Mesenchymal stem cell (in vitro differentiated cells and primary cell): ENCODE results near the gene SPATA32.

Experiments
- DNase-seq: peaks from one replicate; pipeline ENCODE4 v3.0.0-alpha.2; 2013
- H2AFZ ChIP-seq: one replicate; pipeline ENCODE4 v1.6.1; 2013; ENCODE audit warnings: low read depth, mild to moderate bottlenecking, control low read depth, inconsistent platforms, low read length, moderate library complexity
- H2AK5ac ChIP-seq: 2 replicates; pipeline ENCODE4 v1.6.1; 2013; ENCODE audit warnings: low read length, moderate library complexity, mild to moderate bottlenecking, inconsistent platforms; ENCODE audit not compliant: severe bottlenecking
- H2BK120ac ChIP-seq: one replicate; pipeline ENCODE4 v1.6.1; 2013; ENCODE audit warnings: low read depth, mild to moderate bottlenecking, inconsistent platforms, low read length, moderate library complexity
- H2BK12ac ChIP-seq, 2 experiments: one replicate each; pipeline ENCODE4 v1.6.1; 2013; ENCODE audit warnings: inconsistent platforms in 2 of 2, low read length in 2 of 2, mild to moderate bottlenecking in 2 of 2, moderate library complexity in 2 of 2, control low read depth in 1 of 2
- H2BK15ac ChIP-seq: one replicate; pipeline ENCODE4 v1.6.1; 2013; ENCODE audit warnings: mild to moderate bottlenecking, low read depth, inconsistent platforms; ENCODE audit not compliant: poor library complexity, severe bottlenecking
- H2BK5ac ChIP-seq: 2 replicates; pipeline ENCODE4 v1.6.1; 2013; ENCODE audit warnings: low read depth, mild to moderate bottlenecking, low read length, control low read depth, inconsistent platforms; ENCODE audit not compliant: poor library complexity, severe bottlenecking
- H3K14ac ChIP-seq, 2 experiments: one replicate each; pipeline ENCODE4 v1.6.1; 2013; ENCODE audit warnings: inconsistent platforms in 2 of 2, low read length in 2 of 2, control low read depth in 1 of 2, mild to moderate bottlenecking in 1 of 2, moderate library complexity in 1 of 2
- H3K18ac ChIP-seq, 2 experiments: one replicate each; pipeline ENCODE4 v1.6.1; 2013; ENCODE audit warnings: inconsistent platforms in 2 of 2, low read length in 2 of 2, control low read depth in 1 of 2, low read depth in 1 of 2, mild to moderate bottlenecking in 1 of 2
- H3K23ac ChIP-seq, 2 experiments: one replicate each; pipeline ENCODE4 v1.6.1; 2013; ENCODE audit warnings: inconsistent platforms in 2 of 2, low read length in 2 of 2, mild to moderate bottlenecking in 2 of 2, moderate library complexity in 2 of 2, control low read depth in 1 of 2
- H3K27ac ChIP-seq: 2 replicates; pipeline ENCODE4 v1.5.1; 2013; ENCODE audit warnings: mild to moderate bottlenecking, moderate library complexity, low read length, control low read depth, inconsistent platforms; ENCODE audit not compliant: poor library complexity, severe bottlenecking
- H3K27me3 ChIP-seq, 2 experiments: 2 replicates each; pipeline versions ENCODE4 v1.6.1 to v1.7.0; 2013; ENCODE audit warnings: low read length in 2 of 2, mild to moderate bottlenecking in 2 of 2, moderate library complexity in 2 of 2, control low read depth in 1 of 2, inconsistent platforms in 1 of 2; ENCODE audit not compliant: control insufficient read depth in 1 of 2, insufficient read depth in 1 of 2
- H3K36me3 ChIP-seq, 2 experiments: 2 replicates each; pipeline versions ENCODE4 v1.6.1 to v1.7.0; 2013; ENCODE audit warnings: low read length in 2 of 2, control low read depth in 1 of 2, inconsistent platforms in 1 of 2, low read depth in 1 of 2, mild to moderate bottlenecking in 1 of 2; ENCODE audit not compliant: insufficient read depth in 2 of 2, control insufficient read depth in 1 of 2
- H3K4ac ChIP-seq, 2 experiments: one replicate each; pipeline ENCODE4 v1.6.1; 2013; ENCODE audit warnings: inconsistent platforms in 2 of 2, low read length in 2 of 2, mild to moderate bottlenecking in 2 of 2, moderate library complexity in 2 of 2, control low read depth in 1 of 2, low read depth in 1 of 2
- H3K4me1 ChIP-seq: 2 replicates; pipeline ENCODE4 v1.6.1; 2013; ENCODE audit warnings: low read depth, low read length, control low read depth; ENCODE audit not compliant: control insufficient read depth, insufficient read depth
- H3K4me2 ChIP-seq: 2 replicates; pipeline ENCODE4 v1.6.1; 2013; ENCODE audit warnings: low read length, mild to moderate bottlenecking, inconsistent platforms; ENCODE audit not compliant: poor library complexity, severe bottlenecking
- H3K4me3 ChIP-seq, 2 experiments: 2 replicates each; pipeline versions ENCODE4 v1.5.1 to v1.7.0; 2013; ENCODE audit warnings: low read length in 2 of 2, mild to moderate bottlenecking in 2 of 2, control low read depth in 1 of 2, low read depth in 1 of 2; ENCODE audit not compliant: insufficient read depth in 1 of 2
- H3K79me1 ChIP-seq: replicated peaks from 2 replicates; pipeline ENCODE4 v1.6.1; 2013; ENCODE audit warnings: mild to moderate bottlenecking, control low read depth, low read length, inconsistent platforms; ENCODE audit not compliant: poor library complexity, severe bottlenecking
- H3K9ac ChIP-seq: 2 replicates; pipeline ENCODE4 v1.7.0; 2013; ENCODE audit warnings: mild to moderate bottlenecking, low read length, moderate library complexity
- H3K9me3 ChIP-seq: 2 replicates; pipeline ENCODE4 v1.7.0; 2013; ENCODE audit warnings: mild to moderate bottlenecking, low read length; ENCODE audit not compliant: control insufficient read depth
- H4K8ac ChIP-seq: one replicate; pipeline ENCODE4 v1.6.1; 2013; ENCODE audit warnings: inconsistent platforms, mild to moderate bottlenecking, low read length, moderate library complexity
- H4K91ac ChIP-seq: one replicate; pipeline ENCODE4 v1.6.1; 2013; ENCODE audit warnings: mild to moderate bottlenecking, low read length, inconsistent platforms
- WGBS: methylation state at CpG from one replicate; pipeline ENCODE4 v1.1.7; 2013; ENCODE audit warnings: mixed read lengths; 5-methylcytosine and 5-hydroxymethylcytosine counted together

The SPATA32 gene

DNA sequence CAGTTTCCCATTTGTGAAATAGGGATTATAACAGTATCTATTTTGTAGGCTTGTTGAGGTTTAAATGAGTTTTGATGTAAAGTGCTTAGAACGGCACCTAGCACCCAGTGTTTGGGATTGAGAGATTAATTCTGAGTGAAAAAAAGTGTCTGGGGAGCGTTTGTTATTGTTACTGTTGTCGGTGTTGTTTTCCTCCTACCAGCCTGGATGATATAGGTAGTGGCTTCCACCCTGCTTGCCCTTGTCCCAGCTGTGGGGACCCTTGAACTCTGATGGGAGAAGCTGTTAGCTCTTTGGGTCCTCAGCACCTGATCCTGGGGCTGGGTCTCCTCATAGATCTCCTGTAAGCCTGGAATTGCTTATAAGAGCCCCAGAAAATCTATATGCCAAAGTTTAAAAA lies 35.3 kb downstream of the SPATA32 start:
- DNase-seq: no peak
- H3K36me3 ChIP-seq: no peaks in the 10 kb centered on the region
- peaks cover 9 to 15% of the 10 kb centered on the region in 2 experiments for H3K27me3 ChIP-seq
- H3K4me1 ChIP-seq: peaks cover 55% of the 10 kb centered on the region
- no peak overlapping the region for H3K27ac ChIP-seq
- no peak overlapping the region for H3K4ac ChIP-seq
- WGBS: 89% methylated on average over 3 of the region's 3 CpGs
- H2AFZ ChIP-seq: no peak overlapping the region
- no peak overlapping the region for H3K18ac ChIP-seq
- H3K4me3 ChIP-seq: no peak overlapping the region
- H2BK5ac ChIP-seq: no peak overlapping the region
- no peaks in the 10 kb centered on the region for H3K9me3 ChIP-seq
- H3K23ac ChIP-seq: no peak overlapping the region
- no peak overlapping the region for H2BK120ac ChIP-seq
- no peak overlapping the region for H3K9ac ChIP-seq
- no peak overlapping the region for H3K4me2 ChIP-seq
- H3K79me1 ChIP-seq: no peaks in the 10 kb centered on the region
- H2BK15ac ChIP-seq: no peak overlapping the region
- H3K14ac ChIP-seq: no peak overlapping the region
- no peak overlapping the region for H2BK12ac ChIP-seq
- H4K91ac ChIP-seq: no peak overlapping the region
- H4K8ac ChIP-seq: no peak overlapping the region
- H2AK5ac ChIP-seq: no peak overlapping the region

DNA sequence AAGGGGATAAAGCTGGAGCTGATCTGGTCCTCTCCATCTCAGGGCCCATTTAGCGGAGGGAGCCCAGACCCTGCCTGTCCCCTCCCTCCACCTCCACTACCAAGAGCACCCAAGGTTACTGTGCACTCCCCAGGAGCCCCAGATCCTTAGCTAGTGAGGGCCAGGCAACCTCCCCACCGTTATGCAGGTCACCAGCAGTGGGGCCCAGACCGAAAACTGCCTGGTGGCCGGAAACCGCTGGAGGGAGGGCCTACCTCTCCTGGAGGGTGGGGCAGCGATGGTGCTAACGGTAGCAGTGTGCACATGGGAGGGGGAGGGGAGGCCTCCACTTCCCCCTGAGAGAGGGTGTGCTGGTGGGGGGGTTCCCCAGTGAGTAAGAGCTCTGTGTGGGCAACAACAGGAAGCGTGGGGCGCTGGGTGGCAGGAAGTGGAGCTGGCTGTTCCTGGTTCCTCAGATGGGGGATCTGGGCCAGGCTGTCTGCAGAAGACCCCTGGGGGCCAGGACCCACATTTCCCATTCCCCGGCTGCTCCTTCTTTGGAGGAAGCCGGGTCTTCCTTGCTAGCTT lies 35.8 kb downstream of the SPATA32 start:
- Histone ChIP-seq H2BK5ac (no peak overlapping the region), H4K91ac (no peak overlapping the region), H2AK5ac (no peak overlapping the region), H3K23ac (no peak overlapping the region), H4K8ac (peak overlapping the region; percentile 45), H2BK120ac (no peak overlapping the region), H2BK15ac (no peak overlapping the region), H3K9me3 (no peaks in the 10 kb centered on the region), H3K4me3 (peak overlapping the region in 1 of 2 experiments; percentile 26), H3K27me3 (peaks cover 12 to 17% of the 10 kb centered on the region in 2 experiments), H3K4ac (no peak overlapping the region), H3K36me3 (no peaks in the 10 kb centered on the region), H2AFZ (no peak overlapping the region), H3K4me2 (no peak overlapping the region), H3K18ac (peak overlapping the region; percentile 6 to 9), H3K4me1 (peaks cover 57% of the 10 kb centered on the region), H3K27ac (no peak overlapping the region), H3K79me1 (no peaks in the 10 kb centered on the region), H3K9ac (no peak overlapping the region), H2BK12ac (peak overlapping the region in 1 of 2 experiments; percentile 29), H3K14ac (no peak overlapping the region)
- 60% methylated on average over 11 of the region's 11 CpGs for whole genome bisulfite sequencing
- no peak for DNase-seq

DNA sequence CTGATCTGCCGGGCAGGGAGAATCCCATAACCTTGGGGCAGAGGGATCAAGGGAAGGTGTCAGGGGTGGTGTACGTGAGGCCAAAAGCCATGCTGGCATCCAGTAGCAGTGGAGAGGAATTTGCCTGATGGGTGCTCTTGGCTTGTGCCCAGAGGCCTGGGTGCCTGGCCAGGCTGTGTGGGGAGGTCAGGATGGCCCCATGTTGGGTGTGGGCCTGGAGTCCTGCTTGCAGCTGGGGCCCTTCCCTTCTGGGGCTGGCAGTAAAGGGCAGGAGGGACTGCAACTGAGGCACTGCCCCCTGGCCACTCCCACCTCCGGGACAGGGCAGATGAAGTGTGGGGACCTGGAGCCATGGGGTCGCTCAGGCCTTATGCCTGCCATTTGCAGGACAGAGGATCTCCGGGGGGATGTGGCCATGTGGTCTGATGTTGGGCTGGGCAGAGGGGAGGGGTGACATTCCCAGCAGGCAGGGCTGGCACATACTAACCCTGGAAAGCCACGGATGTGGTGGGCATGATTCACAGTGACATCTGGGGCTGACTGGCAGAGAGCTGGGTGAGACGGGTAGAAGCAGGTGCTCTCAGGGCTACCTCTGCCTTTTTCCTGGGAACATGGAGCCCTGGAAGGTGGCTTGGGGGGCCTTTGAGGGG lies 36.7 kb downstream of the SPATA32 start:
- H3K14ac ChIP-seq: no peak overlapping the region
- no peak overlapping the region for H3K4ac ChIP-seq
- H4K91ac ChIP-seq: no peak overlapping the region
- no peak overlapping the region for H3K4me3 ChIP-seq
- H3K27me3 ChIP-seq: peaks cover 18 to 26% of the 10 kb centered on the region in 2 experiments
- no peak overlapping the region for H3K23ac ChIP-seq
- peaks cover 50% of the 10 kb centered on the region for H3K4me1 ChIP-seq
- no peak overlapping the region for H4K8ac ChIP-seq
- no peak overlapping the region for H2BK120ac ChIP-seq
- no peak overlapping the region for H3K9ac ChIP-seq
- H2BK15ac ChIP-seq: no peak overlapping the region
- no peak overlapping the region for H3K4me2 ChIP-seq
- H3K27ac ChIP-seq: no peak overlapping the region
- H2AK5ac ChIP-seq: no peak overlapping the region
- H3K18ac ChIP-seq: no peak overlapping the region
- H2BK12ac ChIP-seq: no peak overlapping the region
- WGBS: 89% methylated on average over 7 of the region's 7 CpGs
- DNase-seq: no peak
- H2BK5ac ChIP-seq: no peak overlapping the region
- H2AFZ ChIP-seq: no peak overlapping the region
- H3K9me3 ChIP-seq: no peaks in the 10 kb centered on the region
- H3K36me3 ChIP-seq: no peaks in the 10 kb centered on the region
- H3K79me1 ChIP-seq: no peaks in the 10 kb centered on the region

DNA sequence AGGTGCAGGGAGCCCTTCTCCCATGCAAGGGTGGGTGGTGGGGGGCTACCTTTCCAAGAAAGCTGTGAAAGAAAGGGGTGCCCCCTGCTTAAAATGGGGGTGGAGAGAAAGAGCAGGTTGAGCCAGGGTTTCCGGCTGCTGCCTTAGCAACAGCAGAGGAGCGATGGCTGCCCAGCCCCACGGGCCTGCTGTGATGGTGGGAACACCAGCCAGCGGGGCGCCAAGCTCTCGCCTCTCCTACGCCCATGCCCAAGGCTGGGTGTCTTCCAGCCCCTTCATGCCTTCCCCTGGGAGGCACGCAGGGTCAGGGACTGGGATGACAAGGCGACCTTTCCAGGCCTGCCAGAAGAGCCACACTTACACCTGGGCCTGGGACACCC lies 37.2 kb downstream of the SPATA32 start:
- Histone ChIP-seq H3K4me2 (no peak overlapping the region), H3K23ac (no peak overlapping the region), H3K36me3 (no peaks in the 10 kb centered on the region), H4K8ac (no peak overlapping the region), H3K4me3 (no peak overlapping the region), H3K9me3 (no peaks in the 10 kb centered on the region), H3K9ac (no peak overlapping the region), H3K14ac (no peak overlapping the region), H2BK12ac (no peak overlapping the region), H2BK5ac (no peak overlapping the region), H3K4ac (no peak overlapping the region), H4K91ac (no peak overlapping the region), H3K18ac (no peak overlapping the region), H2AFZ (no peak overlapping the region), H2BK15ac (no peak overlapping the region), H3K79me1 (no peaks in the 10 kb centered on the region), H3K27ac (no peak overlapping the region), H2AK5ac (no peak overlapping the region), H2BK120ac (no peak overlapping the region), H3K4me1 (peaks cover 47% of the 10 kb centered on the region), H3K27me3 (peaks cover 18 to 27% of the 10 kb centered on the region in 2 experiments)
- no peak for DNase-seq
- WGBS: 93% methylated on average over 9 of the region's 9 CpGs
